GM18498 (cell line): ENCODE results near the gene DOCK9.

Source experiments
- ATAC-seq: cut with Tn5 transposase; IDR thresholded peaks from one replicate; pipeline ENCODE4 v1.9.1; 2021; ENCODE audit warnings: mild to moderate bottlenecking, moderate library complexity; ENCODE audit not compliant: unreplicated experiment

The DOCK9 gene

GRCh38 chr13:98752467-98753290, 225.2 kb downstream of the DOCK9 start, which contains the start of gene SLC15A1:
Gene SLC15A1, minus strand, starts transcription at chr13:98752672. Its CDS starts 74 bp downstream, at chr13:98752598.
- ATAC-seq: no peak

- no peak for ATAC-seq
Observed at GRCh38 chr13:98751861-98752466, 225.9 kb downstream of the DOCK9 start.

GRCh38 chr13:98751367-98751782, 226.5 kb downstream of the DOCK9 start:
- no peak for ATAC-seq

GRCh38 chr13:98749501-98749900, 228.4 kb downstream of the DOCK9 start:
- ATAC-seq: no peak

GRCh38 chr13:98746968-98747367, 230.9 kb downstream of the DOCK9 start:
- ATAC-seq: no peak
